ENCODE data around the gene ANGPTL1.

ANGPTL1 gene

DNA sequence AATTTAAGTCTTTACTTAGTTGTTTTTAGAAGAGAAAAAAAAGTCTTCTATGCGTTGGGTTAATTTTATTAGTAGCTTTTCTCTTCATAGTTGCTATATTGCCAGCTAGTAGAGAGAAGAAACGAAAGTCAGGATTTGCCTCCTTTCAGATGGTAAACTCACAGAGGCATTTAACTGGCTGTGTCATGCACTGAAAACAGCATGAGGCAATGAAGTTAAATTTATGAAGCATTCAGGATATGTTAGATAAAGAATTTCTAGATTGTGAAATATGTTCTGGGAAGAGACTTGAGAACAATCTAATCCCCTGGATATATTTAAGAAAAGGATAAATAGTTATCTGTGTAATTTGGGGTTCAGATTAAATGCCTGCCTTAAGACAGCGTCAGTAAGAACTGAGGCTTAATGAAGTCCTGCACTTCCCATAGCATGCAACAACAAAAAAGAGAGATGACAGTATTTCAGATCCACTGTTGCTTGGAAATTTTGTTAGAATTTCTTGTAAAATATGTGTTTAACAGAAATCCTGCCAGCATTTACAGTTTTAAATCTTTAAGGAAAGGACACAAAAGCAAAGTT is 1.7 kb downstream of the ANGPTL1 start:
- DNase-seq (ENCODE audit: low read depth): no peak
- TF ChIP-seq, protein P1, sequence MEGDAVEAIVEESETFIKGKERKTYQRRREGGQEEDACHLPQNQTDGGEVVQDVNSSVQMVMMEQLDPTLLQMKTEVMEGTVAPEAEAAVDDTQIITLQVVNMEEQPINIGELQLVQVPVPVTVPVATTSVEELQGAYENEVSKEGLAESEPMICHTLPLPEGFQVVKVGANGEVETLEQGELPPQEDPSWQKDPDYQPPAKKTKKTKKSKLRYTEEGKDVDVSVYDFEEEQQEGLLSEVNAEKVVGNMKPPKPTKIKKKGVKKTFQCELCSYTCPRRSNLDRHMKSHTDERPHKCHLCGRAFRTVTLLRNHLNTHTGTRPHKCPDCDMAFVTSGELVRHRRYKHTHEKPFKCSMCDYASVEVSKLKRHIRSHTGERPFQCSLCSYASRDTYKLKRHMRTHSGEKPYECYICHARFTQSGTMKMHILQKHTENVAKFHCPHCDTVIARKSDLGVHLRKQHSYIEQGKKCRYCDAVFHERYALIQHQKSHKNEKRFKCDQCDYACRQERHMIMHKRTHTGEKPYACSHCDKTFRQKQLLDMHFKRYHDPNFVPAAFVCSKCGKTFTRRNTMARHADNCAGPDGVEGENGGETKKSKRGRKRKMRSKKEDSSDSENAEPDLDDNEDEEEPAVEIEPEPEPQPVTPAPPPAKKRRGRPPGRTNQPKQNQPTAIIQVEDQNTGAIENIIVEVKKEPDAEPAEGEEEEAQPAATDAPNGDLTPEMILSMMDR (IDR thresholded peaks at IDR 0.05; ENCODE audit: insufficient read depth, low read depth, low read length, missing control alignments): no peak
- H3K4me3 ChIP-seq (ENCODE audit: low read length): no peak overlapping the region

DNA sequence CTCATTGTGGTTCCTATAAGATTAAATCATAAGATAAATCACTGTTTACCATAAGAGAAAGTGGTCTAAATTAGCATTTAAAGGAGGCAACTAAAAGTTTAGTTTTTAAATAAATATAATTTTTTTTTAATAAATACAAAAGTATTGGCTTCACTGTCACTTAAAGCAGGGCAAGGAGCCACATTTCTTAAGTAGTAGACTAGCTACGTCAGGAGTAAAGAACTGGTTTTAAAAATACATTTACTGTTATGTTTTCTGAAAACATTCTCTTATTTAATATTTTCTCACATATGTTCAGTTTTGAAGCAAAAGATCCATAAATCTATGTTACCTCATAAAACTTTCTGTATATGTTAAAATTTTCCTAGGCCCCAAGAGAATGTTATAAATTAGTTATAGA is 2.2 kb downstream of the ANGPTL1 start:
- no peak for DNase-seq (ENCODE audit: low read depth)
- no peak overlapping the region for H3K4me3 ChIP-seq (ENCODE audit: low read length)
- TF ChIP-seq, protein P1 (IDR thresholded peaks at IDR 0.05; ENCODE audit: insufficient read depth, low read depth, low read length, missing control alignments): no peak

DNA sequence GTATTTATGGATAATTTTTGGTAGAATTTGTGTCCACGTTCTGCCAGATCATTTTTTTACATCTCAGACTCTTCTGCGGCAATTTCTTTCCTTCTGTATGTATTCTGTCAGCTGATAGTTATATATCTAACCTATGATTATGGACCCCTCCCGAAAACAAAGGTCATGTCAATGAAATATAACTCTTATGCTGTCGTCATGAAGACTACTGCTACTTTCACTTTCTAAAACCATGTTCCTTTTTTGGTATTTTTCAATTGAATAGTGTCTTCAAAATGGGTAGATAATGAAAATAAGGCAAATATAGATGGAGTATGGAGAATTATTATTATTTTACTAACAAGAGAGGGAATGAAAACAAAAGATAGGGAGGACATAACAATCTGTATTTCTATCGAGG is 3.2 kb downstream of the ANGPTL1 start:
- DNase-seq (ENCODE audit: low read depth): no peak
- TF ChIP-seq, protein P1 (IDR thresholded peaks at IDR 0.05; ENCODE audit: insufficient read depth, low read depth, low read length, missing control alignments): no peak
- H3K4me3 ChIP-seq (ENCODE audit: low read length): no peak overlapping the region

DNA sequence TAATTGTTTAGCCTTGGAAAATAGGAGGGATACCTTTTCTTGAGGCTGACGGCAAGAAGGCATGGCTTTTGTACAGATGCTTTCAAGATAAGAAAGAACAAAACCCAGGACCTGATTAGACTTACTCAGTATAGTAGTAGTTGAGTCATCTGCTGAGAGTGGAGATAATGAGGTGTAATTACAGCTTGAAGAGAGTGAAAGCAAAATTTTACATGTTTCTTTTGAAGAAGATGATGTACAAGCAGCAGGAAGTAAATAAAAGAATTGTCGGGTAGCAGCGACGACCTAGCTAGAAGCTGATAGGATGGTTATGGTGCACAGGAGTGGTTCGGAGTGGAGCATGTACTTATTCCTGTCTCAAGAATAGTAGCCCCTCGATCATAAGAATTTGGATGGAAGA is 6.6 kb downstream of the ANGPTL1 start:
- no peak for DNase-seq (ENCODE audit: low read depth)
- TF ChIP-seq, protein P1 (IDR thresholded peaks at IDR 0.05; ENCODE audit: insufficient read depth, low read depth, low read length, missing control alignments): no peak
- H3K4me3 ChIP-seq (ENCODE audit: low read length): no peak overlapping the region

DNA sequence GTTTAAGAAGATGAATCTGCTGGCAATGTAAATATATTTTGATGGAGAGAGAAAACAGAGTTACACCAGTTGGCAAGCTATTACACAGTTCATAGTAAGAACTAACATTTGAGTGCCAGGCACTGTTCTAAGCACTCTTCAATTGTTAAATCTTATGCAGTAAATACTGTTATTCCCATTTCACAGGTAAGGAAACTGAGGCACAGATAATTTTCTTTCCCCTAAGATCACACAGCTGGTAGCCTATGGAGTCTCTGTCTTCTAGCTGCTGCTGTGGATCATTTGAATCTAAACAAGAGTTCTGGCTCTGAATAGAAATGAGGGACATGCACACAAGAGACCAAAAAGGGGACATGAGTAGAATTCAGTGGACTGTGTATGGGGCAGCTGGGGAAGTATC is 8.0 kb downstream of the ANGPTL1 start:
- H3K4me3 ChIP-seq (ENCODE audit: low read length): no peak overlapping the region
- no peak for DNase-seq (ENCODE audit: low read depth)
- TF ChIP-seq, protein P1 (IDR thresholded peaks at IDR 0.05; ENCODE audit: insufficient read depth, low read depth, low read length, missing control alignments): no peak

DNA sequence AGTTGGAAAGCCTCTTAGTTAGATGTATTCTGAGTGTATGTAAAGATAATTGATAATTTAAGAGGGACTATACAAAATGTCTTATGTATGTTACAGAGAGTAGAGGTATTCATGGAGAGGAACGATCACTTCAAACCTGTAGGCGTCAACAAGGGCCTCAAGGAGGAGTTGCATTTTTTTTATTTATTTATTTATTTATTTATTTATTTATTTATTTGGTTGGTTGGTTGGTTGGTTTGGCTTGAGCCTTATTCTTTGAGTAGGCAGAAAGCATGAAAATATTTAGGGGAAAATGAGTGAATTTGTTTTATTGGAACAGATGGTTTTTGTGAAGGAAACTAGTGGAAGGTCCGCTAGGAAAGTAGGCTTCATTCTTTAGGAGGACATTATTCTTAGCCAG is 8.5 kb downstream of the ANGPTL1 start:
- DNase-seq (ENCODE audit: low read depth): no peak
- H3K4me3 ChIP-seq (ENCODE audit: low read length): no peak overlapping the region
- TF ChIP-seq, protein P1 (IDR thresholded peaks at IDR 0.05; ENCODE audit: insufficient read depth, low read depth, low read length, missing control alignments): no peak

DNA sequence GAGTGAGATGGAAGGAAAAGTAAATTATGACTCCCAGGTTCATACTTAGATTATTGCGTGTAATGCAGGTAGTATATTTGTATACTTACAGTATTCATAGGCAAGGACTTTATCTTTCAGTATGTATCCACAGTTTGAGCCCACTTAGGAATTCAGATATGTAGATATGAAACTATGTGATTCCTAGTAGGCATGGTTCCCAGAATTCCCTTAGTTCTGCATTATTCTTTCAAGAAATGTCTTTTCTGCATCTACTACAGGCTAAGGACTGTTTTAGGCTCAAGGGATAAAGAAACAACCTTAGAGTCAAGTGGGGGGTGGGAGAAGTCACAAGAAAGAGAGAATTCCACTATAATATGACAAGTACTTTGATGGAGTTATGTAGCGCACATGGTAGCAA is 13.8 kb downstream of the ANGPTL1 start:
- no peak overlapping the region for H3K4me3 ChIP-seq (ENCODE audit: low read length)
- no peak for DNase-seq (ENCODE audit: low read depth)
- TF ChIP-seq, protein P1 (IDR thresholded peaks at IDR 0.05; ENCODE audit: insufficient read depth, low read depth, low read length, missing control alignments): no peak

All from epithelial cell of esophagus (primary cell).